HCT116 (cell line): ENCODE data around the gene EXOC6B. TPM values are rescaled to one million over a fixed set of nuclear protein-coding genes. Genes with fewer than 3 reads are reported as not detected.

ENCODE experiments used
- ATAC-seq: fragments of 200-7000 bp; cut with Tn5 transposase; 2 replicates; pipeline ENCODE4 v1.9.1; 2020; ENCODE audit warnings: mild to moderate bottlenecking, moderate library complexity
- BruUV-seq: library from RNA; stranded (reverse); fragments of 400-500 nt; replicated peaks from 2 replicates; lab custom pipeline; 2021; lab: Mats Ljungman, UMichigan
- CTCF ChIA-PET: fragments of 300-600 bp; sonication (Branson Sonifier 250); formaldehyde crosslinking; loops from one replicate; lab custom pipeline; 2021; ENCODE audit warnings: antibody characterized with exemption; lab: Charles Lee
- POLR2A ChIA-PET: fragments of 300-600, 350-600 bp; sonication (Branson Sonifier 250); formaldehyde crosslinking; loops from one replicate; lab custom pipeline; 2021; ENCODE audit warnings: antibody characterized with exemption; lab: Charles Lee
- RAD21 ChIA-PET, 2 experiments: fragments of 300-600 bp; sonication (Branson Sonifier 250); formaldehyde crosslinking; loops; one replicate each; lab custom pipeline; 2023; ENCODE audit warnings: low total read pairs in 2 of 2; ENCODE audit not compliant: uncharacterized antibody in 2 of 2, unreplicated experiment in 2 of 2, low non-redundant PET in 1 of 2; lab: Charles Lee
- DNase-seq: peaks from one replicate; pipeline ENCODE4 v3.0.0-alpha.2; 2010; ENCODE audit warnings: low read depth, low spot score
- H2AFZ ChIP-seq: fragments of 200-600 bp; shearing (Covaris generic), sonication (generic); 2 replicates; pipeline ENCODE4 v1.6.1; 2017; ENCODE audit warnings: low read depth, mixed run types, mixed read lengths, antibody characterized with exemption, low read length; ENCODE audit not compliant: poor library complexity, severe bottlenecking
- H3K27ac ChIP-seq: 2 replicates; pipeline ENCODE4 v1.5.1; 2012; ENCODE audit warnings: low read depth, low read length
- H3K27me3 ChIP-seq: fragments of 200-600 bp; sonication (generic); 2 replicates; pipeline ENCODE4 v1.6.1; 2016; ENCODE audit warnings: mixed run types, low read length, mixed read lengths; ENCODE audit not compliant: insufficient read depth
- H3K36me3 ChIP-seq, 2 experiments: fragments of 200-500 bp in 1 of 2; fragments of 200-600 bp in 1 of 2; sonication (Bioruptor generic) in 1 of 2; sonication (generic) in 1 of 2; 2 replicates each; pipeline versions ENCODE4 v1.5.1 to v1.6.1; 2014 to 2016; ENCODE audit warnings: low read length in 2 of 2, inconsistent platforms in 1 of 2, mixed read lengths in 1 of 2, mixed run types in 1 of 2; ENCODE audit not compliant: insufficient read depth in 2 of 2, control insufficient read depth in 1 of 2
- H3K4me1 ChIP-seq, 2 experiments: fragments of 200-600 bp in 1 of 2; sonication (generic) in 1 of 2; 2 replicates each; pipeline versions ENCODE4 v1.5.1 to v1.6.1; 2012 to 2017; ENCODE audit warnings: low read length in 2 of 2, inconsistent platforms in 1 of 2, mild to moderate bottlenecking in 1 of 2, mixed read lengths in 1 of 2, mixed run types in 1 of 2, moderate library complexity in 1 of 2; ENCODE audit not compliant: insufficient read depth in 2 of 2, control insufficient read depth in 1 of 2
- H3K4me2 ChIP-seq: fragments of 200-600 bp; sonication (generic); 2 replicates; pipeline ENCODE4 v1.6.1; 2017; ENCODE audit warnings: mixed run types, low read length, mixed read lengths
- H3K4me3 ChIP-seq, 2 experiments: fragments of 200-600 bp in 1 of 2; sonication (generic) in 1 of 2; replicated peaks in 1 of 2; 2 replicates each; pipeline ENCODE4 v1.5.1; 2011 to 2016; ENCODE audit warnings: low read length in 2 of 2, control low read depth in 1 of 2, low read depth in 1 of 2, mild to moderate bottlenecking in 1 of 2, mixed read lengths in 1 of 2, mixed run types in 1 of 2
- H3K79me2 ChIP-seq: fragments of 200-600 bp; sonication (generic); 2 replicates; pipeline ENCODE4 v1.6.1; 2017; ENCODE audit warnings: mild to moderate bottlenecking, mixed run types, low read length, moderate library complexity, mixed read lengths; ENCODE audit not compliant: insufficient read depth
- H3K9ac ChIP-seq: fragments of 200-600 bp; sonication (generic); 2 replicates; pipeline ENCODE4 v1.6.1; 2016; ENCODE audit warnings: low read length, mixed read lengths
- H3K9me2 ChIP-seq: fragments of 200-600 bp; sonication (generic), shearing (Covaris generic); 2 replicates; pipeline ENCODE4 v1.6.1; 2017; ENCODE audit warnings: mixed run types, mild to moderate bottlenecking, moderate library complexity; ENCODE audit not compliant: insufficient read depth
- H3K9me3 ChIP-seq, 2 experiments: fragments of 200-500 bp in 1 of 2; fragments of 200-600 bp in 1 of 2; sonication (Bioruptor generic) in 1 of 2; sonication (generic) in 1 of 2; 2 replicates each; pipeline ENCODE4 v1.6.1; 2014 to 2017; ENCODE audit warnings: low read length in 2 of 2, mixed read lengths in 2 of 2, inconsistent platforms in 1 of 2, low read depth in 1 of 2, mild to moderate bottlenecking in 1 of 2, mixed run types in 1 of 2, moderate library complexity in 1 of 2; ENCODE audit not compliant: control insufficient read depth in 1 of 2, insufficient read depth in 1 of 2
- H4K20me1 ChIP-seq: fragments of 200-600 bp; sonication (generic), shearing (Covaris generic); 2 replicates; pipeline ENCODE4 v1.6.1; 2017; ENCODE audit warnings: mixed run types, mild to moderate bottlenecking, moderate library complexity; ENCODE audit not compliant: insufficient read depth
- CBX3 ChIP-seq: IDR thresholded peaks from 2 replicates; pipeline ENCODE4 v1.6.1; 2012; ENCODE audit warnings: low read depth
- CEBPB ChIP-seq: IDR thresholded peaks from 2 replicates; pipeline ENCODE4 v1.6.1; 2012; ENCODE audit warnings: low read depth
- EGR1 ChIP-seq: IDR thresholded peaks from 2 replicates; pipeline ENCODE4 v1.6.1; 2012; ENCODE audit warnings: low read depth
- ELF1 ChIP-seq: IDR thresholded peaks from 2 replicates; pipeline ENCODE4 v1.6.1; 2012; ENCODE audit warnings: low read depth, borderline replicate concordance
- EZH2 ChIP-seq: fragments of 200-600 bp; sonication (generic); IDR thresholded peaks from 2 replicates; pipeline ENCODE4 v1.6.1; 2017; ENCODE audit warnings: antibody characterized with exemption, mixed run types
- EZH2phosphoT487 ChIP-seq: fragments of 200-600 bp; IDR thresholded peaks from 2 replicates; pipeline ENCODE4 v1.6.1; 2018; ENCODE audit warnings: antibody characterized with exemption, borderline replicate concordance
- FOSL1 ChIP-seq: IDR thresholded peaks from 2 replicates; pipeline ENCODE4 v1.6.1; 2012; ENCODE audit warnings: low read depth
- JUND ChIP-seq: IDR thresholded peaks from 2 replicates; pipeline ENCODE4 v1.6.1; 2012
- POLR2A ChIP-seq: IDR thresholded peaks from 2 replicates; pipeline ENCODE4 v1.7.0; 2011; ENCODE audit warnings: borderline replicate concordance; ENCODE audit not compliant: insufficient read depth, insufficient read length; ENCODE audit errors: extremely low read depth
- POLR2AphosphoS5 ChIP-seq: IDR thresholded peaks from 2 replicates; pipeline ENCODE4 v1.6.1; 2011; ENCODE audit warnings: mild to moderate bottlenecking, low read depth, low read length, moderate library complexity
- RAD21 ChIP-seq: IDR thresholded peaks from 2 replicates; pipeline ENCODE4 v1.6.1; 2012; ENCODE audit warnings: low read depth, mild to moderate bottlenecking
- SIN3A ChIP-seq: IDR thresholded peaks from 2 replicates; pipeline ENCODE4 v1.6.1; 2012; ENCODE audit warnings: low read depth
- TCF7L2 ChIP-seq: IDR thresholded peaks from 2 replicates; pipeline ENCODE4 v1.7.0; 2011; ENCODE audit warnings: borderline replicate concordance, inconsistent platforms; ENCODE audit not compliant: insufficient read depth, insufficient read length; ENCODE audit errors: extremely low read depth
- YY1 ChIP-seq: IDR thresholded peaks from 2 replicates; pipeline ENCODE4 v1.6.1; 2011; ENCODE audit warnings: low read length, low read depth, moderate library complexity, mild to moderate bottlenecking; ENCODE audit not compliant: insufficient replicate concordance; ENCODE audit errors: extremely low read depth
- intact Hi-C: fragments of 100-400 bp; cut with micrococcal nuclease; formaldehyde crosslinking; loops from 2 replicates; pipeline ENCODE4 v1.10.0; 2022
- total RNA-seq: library from RNA; stranded (reverse); gene quantifications from one replicate; pipeline ENCODE4 v1.2.1, GENCODE V29; 2021; ENCODE audit not compliant: unreplicated experiment
- TF ChIP-seq, protein P1 (sequence below): IDR thresholded peaks from 2 replicates; pipeline ENCODE4 v1.6.1; 2012
- TF ChIP-seq, protein P2 (sequence below), 3 experiments: fragments of 200-600 bp in 1 of 3; sonication (generic) in 1 of 3; IDR thresholded peaks in 2 of 3; conservative IDR thresholded peaks in 1 of 3; 2 replicates each; pipeline ENCODE4 v1.5.1; 2012 to 2017; ENCODE audit warnings: low read depth in 2 of 3, low read length in 2 of 3, antibody characterized with exemption in 1 of 3, borderline replicate concordance in 1 of 3, control low read depth in 1 of 3, mild to moderate bottlenecking in 1 of 3, mixed read lengths in 1 of 3, mixed run types in 1 of 3, moderate library complexity in 1 of 3; ENCODE audit not compliant: insufficient read depth in 1 of 3
- TF ChIP-seq, protein P3 (sequence below): IDR thresholded peaks from 2 replicates; pipeline ENCODE4 v1.6.1; 2011; ENCODE audit warnings: mild to moderate bottlenecking, low read length, moderate library complexity; ENCODE audit not compliant: insufficient replicate concordance; ENCODE audit errors: extremely low read depth
- TF ChIP-seq, protein P4 (sequence below): IDR thresholded peaks from 2 replicates; pipeline ENCODE4 v1.6.1; 2012; ENCODE audit warnings: low read depth
- TF ChIP-seq, protein P5 (sequence below): IDR thresholded peaks from 2 replicates; pipeline ENCODE4 v1.6.1; 2012

EXOC6B gene
- total RNA-seq, 1 experiment from 2014 or later: 25.4 TPM

DNA sequence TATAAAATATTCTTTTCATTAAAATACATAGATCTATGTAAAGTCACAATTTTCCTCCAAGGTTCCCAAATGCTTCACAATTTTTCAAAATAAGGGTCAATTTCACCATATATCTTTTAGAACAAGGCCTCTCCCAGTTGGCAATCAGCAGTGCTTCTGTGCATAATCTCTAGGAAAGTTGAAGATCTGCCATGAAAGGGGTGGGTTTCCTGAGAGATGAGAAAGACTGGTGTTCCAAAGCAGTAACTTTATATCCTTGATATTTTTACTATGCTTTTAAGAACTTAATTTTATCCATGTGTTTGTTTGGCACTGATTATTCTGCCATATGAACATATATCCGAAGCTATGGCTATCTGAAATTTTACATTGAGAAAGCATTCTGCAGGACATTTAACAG is 478.8 kb downstream of the EXOC6B start:
- ChIA-PET CTCF (no interaction called here), POLR2A (no interaction called here), RAD21 (no interaction called here)
- ATAC-seq (no peak), DNase-seq (no peak)
- intact Hi-C loops: no loop called here
- Histone ChIP-seq H3K4me3 (no peak overlapping the region), H3K27me3 (no peaks in the 10 kb centered on the region), H3K9me2 (no peaks in the 10 kb centered on the region; the same call in 1 of the 2 replicates), H3K4me1 (no peaks in the 10 kb centered on the region), H2AFZ (no peak overlapping the region), H3K27ac (no peak overlapping the region), H3K9ac (no peak overlapping the region), H3K9me3 (no peaks in the 10 kb centered on the region), H3K36me3 (no peaks in the 10 kb centered on the region), H3K79me2 (no peaks in the 10 kb centered on the region), H3K4me2 (no peak overlapping the region), H4K20me1 (no peaks in the 10 kb centered on the region)
- BruUV-seq: no TSS peak
- TF ChIP-seq SIN3A (no peak), POLR2AphosphoS5 (no peak), YY1 (no peak), EZH2phosphoT487 (no peak), CBX3 (no peak), POLR2A (no peak), TCF7L2 (no peak), ELF1 (no peak), FOSL1 (no peak), JUND (no peak), EGR1 (no peak), EZH2 (no peak), RAD21 (no peak), CEBPB (no peak)
- TF ChIP-seq, protein P1, sequence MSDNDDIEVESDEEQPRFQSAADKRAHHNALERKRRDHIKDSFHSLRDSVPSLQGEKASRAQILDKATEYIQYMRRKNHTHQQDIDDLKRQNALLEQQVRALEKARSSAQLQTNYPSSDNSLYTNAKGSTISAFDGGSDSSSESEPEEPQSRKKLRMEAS: no peak
- TF ChIP-seq, protein P2, sequence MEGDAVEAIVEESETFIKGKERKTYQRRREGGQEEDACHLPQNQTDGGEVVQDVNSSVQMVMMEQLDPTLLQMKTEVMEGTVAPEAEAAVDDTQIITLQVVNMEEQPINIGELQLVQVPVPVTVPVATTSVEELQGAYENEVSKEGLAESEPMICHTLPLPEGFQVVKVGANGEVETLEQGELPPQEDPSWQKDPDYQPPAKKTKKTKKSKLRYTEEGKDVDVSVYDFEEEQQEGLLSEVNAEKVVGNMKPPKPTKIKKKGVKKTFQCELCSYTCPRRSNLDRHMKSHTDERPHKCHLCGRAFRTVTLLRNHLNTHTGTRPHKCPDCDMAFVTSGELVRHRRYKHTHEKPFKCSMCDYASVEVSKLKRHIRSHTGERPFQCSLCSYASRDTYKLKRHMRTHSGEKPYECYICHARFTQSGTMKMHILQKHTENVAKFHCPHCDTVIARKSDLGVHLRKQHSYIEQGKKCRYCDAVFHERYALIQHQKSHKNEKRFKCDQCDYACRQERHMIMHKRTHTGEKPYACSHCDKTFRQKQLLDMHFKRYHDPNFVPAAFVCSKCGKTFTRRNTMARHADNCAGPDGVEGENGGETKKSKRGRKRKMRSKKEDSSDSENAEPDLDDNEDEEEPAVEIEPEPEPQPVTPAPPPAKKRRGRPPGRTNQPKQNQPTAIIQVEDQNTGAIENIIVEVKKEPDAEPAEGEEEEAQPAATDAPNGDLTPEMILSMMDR (IDR thresholded peaks at IDR 0.05 in 2 of 3, conservative IDR thresholded peaks at IDR 0.05 in 1 of 3; ENCODE audit: borderline replicate concordance in 1 of 3, insufficient read depth in 1 of 3, low read depth in 2 of 3, low read length in 2 of 3): no peak
- TF ChIP-seq, protein P3, sequence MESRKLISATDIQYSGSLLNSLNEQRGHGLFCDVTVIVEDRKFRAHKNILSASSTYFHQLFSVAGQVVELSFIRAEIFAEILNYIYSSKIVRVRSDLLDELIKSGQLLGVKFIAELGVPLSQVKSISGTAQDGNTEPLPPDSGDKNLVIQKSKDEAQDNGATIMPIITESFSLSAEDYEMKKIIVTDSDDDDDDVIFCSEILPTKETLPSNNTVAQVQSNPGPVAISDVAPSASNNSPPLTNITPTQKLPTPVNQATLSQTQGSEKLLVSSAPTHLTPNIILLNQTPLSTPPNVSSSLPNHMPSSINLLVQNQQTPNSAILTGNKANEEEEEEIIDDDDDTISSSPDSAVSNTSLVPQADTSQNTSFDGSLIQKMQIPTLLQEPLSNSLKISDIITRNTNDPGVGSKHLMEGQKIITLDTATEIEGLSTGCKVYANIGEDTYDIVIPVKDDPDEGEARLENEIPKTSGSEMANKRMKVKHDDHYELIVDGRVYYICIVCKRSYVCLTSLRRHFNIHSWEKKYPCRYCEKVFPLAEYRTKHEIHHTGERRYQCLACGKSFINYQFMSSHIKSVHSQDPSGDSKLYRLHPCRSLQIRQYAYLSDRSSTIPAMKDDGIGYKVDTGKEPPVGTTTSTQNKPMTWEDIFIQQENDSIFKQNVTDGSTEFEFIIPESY: no peak
- TF ChIP-seq, protein P4, sequence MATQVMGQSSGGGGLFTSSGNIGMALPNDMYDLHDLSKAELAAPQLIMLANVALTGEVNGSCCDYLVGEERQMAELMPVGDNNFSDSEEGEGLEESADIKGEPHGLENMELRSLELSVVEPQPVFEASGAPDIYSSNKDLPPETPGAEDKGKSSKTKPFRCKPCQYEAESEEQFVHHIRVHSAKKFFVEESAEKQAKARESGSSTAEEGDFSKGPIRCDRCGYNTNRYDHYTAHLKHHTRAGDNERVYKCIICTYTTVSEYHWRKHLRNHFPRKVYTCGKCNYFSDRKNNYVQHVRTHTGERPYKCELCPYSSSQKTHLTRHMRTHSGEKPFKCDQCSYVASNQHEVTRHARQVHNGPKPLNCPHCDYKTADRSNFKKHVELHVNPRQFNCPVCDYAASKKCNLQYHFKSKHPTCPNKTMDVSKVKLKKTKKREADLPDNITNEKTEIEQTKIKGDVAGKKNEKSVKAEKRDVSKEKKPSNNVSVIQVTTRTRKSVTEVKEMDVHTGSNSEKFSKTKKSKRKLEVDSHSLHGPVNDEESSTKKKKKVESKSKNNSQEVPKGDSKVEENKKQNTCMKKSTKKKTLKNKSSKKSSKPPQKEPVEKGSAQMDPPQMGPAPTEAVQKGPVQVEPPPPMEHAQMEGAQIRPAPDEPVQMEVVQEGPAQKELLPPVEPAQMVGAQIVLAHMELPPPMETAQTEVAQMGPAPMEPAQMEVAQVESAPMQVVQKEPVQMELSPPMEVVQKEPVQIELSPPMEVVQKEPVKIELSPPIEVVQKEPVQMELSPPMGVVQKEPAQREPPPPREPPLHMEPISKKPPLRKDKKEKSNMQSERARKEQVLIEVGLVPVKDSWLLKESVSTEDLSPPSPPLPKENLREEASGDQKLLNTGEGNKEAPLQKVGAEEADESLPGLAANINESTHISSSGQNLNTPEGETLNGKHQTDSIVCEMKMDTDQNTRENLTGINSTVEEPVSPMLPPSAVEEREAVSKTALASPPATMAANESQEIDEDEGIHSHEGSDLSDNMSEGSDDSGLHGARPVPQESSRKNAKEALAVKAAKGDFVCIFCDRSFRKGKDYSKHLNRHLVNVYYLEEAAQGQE: no peak
- TF ChIP-seq, protein P5, sequence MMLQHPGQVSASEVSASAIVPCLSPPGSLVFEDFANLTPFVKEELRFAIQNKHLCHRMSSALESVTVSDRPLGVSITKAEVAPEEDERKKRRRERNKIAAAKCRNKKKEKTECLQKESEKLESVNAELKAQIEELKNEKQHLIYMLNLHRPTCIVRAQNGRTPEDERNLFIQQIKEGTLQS: no peak
